CD4-positive, alpha-beta T cell treated with Interleukin-4 for 4 hours (primary cell): ENCODE data around the gene MTCH1.

ENCODE experiments used
- DNase-seq: peaks from one replicate; pipeline ENCODE4 v3.0.0-alpha.2; 2020

MTCH1 gene

DNA sequence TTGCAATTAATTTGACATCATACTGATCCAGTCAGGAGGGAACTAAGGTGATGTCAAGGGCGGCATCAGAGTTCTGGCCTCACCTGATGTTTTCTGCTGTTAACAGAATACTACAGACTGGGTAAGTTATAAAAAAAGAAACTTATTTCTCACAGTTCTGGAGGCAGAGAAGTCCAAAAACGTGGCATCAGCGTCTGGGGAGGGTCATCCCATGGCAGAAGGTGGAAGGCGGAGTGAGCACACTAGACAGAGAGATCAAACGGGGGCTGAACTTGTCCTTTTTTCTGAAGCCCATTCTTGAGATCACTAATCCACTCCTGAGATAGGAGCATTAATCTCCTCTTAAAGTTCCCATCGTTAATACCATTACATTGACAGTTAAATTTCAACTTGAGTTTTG is 3.3 kb upstream of the MTCH1 start:
- no peak for DNase-seq

DNA sequence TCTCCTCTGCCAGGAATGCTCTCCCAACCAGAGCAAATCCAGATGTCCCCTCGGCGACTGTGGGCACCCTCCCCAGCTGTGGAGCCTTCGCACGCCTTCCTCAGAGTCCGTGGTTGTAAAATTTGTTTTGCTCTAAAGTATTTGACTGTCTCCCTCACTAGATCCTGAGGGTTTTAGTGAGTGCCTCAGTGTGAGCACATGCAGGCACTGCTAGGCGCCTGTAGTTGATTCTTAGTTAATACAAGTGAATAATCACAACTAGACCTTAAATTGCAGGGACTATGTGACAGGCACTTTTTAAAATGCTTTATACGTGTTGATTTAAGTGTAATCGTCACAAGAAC is 680 bp upstream of the MTCH1 start:
- no peak for DNase-seq

DNA sequence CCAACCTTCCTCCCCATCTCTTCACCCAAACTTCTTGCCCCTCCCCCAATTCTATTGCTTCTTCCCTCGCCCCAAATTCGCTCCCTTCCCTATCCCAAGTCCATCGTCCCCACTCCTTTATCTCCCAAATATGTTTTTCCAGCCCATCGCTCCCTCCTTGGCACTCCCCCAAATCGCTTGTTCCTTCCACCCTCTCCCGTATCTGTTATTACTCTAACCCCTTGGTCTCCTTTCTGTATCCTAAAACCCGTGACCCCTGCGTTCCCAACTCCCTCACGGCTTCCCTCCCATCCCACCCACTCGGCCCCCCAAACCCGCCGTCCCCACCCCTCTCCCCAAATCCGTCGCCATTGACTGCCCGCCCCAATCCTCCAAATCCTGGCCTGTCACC is 584 bp downstream of the MTCH1 start:
- DNase-seq, result no peak

DNA sequence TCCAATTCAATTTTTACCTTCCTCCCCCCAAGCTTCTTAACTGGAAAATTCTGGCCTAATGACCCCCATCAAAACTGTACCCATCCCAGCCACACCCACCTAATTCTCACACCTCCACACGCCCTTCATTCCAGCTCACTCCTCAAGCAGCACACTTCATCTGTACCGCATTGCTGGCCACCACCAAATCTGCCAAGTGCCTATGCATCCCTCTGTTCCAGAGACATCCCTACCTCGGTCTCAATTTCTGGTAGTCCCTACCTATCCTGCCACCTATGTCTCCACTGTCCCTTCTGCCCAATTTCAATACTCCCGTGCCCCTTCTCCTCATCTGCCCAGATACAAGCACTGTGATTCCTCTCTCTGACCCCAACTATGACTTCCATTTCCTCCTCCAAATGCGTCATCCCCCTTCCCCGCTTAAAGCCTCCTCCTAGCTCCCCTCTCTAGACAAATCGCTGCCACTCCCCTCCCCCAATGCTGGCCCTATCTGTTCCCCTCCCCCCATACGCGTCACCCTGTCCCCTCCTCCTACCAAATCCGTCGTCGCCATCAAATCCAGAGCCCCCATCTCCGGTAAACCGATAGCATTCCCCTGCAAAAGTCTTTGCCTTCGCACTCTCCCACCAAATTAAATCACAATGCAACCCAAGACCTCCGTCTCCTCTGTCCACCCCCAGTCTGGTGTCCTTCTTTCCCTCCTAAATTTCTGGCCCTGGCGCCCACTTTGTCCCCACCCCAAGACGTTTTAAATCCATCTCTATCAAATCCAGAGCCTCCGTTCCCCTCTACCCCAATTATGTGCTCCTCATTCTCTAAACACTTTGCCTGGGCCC is 1.2 kb downstream of the MTCH1 start:
- DNase-seq, result peak; percentile 59

DNA sequence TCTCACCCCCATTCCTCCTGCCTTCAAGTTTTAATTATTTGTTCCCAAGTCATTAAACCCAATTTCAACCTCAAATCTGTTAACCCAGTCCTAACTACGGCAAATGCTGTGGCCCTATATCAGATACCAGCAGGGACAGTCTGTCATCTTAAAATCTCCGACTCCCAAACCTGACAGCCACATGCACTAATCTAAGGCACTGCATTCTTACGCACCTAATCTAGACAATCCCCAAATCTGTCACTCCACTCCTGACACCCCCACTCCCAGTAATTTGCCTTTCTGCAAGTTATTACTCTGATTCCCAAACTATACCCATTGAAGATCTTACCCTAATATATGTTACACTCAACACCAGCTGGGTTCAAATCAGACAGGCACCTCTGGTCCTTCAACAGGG is 2.5 kb downstream of the MTCH1 start:
- DNase-seq, result no peak

DNA sequence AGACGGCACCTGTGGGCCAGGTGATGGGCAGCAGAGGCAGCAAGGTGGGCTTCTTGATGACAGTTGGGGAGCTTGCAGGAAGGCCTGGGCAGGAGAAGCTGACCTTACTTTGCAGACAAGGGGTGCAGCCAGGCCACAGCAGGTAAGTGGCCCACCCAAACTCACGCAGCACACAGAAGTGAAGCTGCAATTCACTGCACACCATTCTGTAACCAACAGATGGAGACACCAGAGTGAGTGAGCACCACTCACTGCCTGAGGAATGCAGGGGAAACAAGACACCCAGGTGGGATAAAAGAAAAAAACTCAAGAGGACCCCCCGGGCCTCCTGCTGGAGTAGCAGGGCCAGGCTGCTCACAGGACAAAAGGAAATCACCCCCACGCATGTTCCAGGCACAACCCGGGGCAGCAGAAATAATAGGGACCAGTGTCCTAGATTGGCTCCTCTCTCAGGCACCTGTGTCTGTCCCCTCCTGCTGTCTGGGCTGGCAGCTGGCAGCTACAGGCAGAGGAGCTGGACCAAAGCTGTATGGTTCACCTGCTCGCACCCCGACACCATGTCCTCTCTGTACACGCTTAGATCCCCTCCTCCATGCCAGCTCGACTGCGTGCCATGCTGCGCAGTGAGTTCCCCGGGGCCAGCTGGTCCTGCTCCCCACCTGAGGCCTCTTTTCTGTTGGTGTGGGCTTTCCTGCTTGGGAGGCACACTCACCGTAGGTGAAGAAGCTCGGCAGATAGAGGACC is 4.9 kb downstream of the MTCH1 start:
- DNase-seq, result no peak

DNA sequence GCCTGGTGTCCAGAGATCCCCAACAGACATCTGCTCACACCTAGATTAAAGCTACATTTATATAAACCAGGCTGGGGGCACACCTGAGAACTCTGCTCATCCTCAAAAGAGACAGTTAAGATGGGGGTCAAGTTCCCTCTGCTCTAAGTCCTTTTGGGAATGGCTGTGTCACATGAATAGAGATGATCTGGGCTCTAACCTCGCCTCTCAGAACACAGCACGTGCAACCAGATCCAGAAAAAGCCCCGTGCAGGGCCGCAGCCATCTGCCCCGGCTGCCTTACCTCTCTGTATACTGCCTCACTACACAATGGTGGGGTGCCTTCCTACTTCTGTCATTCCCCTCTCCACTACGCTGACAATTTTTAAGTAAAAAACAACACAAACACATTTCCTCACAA is 5.9 kb downstream of the MTCH1 start:
- DNase-seq, result no peak

DNA sequence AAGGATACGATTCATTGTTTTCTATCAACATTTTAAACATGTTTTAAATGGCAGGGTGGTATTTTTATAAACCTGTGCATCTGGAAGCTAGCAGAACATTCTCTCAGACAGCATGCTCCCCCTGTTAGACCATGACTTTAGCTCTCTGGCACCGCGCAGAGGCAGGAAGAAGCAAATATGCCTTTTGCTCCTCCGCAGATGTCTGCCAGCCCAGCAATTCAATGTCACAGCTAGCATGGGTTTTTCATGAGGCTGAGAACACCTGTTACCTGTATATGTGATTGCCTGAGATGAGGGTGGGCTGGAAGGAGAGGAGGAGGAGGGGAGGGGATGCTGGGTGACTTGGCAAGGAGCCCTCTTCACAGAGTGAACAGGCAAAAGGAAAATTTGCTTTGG is 6.7 kb downstream of the MTCH1 start:
- peak; percentile 42 for DNase-seq

DNA sequence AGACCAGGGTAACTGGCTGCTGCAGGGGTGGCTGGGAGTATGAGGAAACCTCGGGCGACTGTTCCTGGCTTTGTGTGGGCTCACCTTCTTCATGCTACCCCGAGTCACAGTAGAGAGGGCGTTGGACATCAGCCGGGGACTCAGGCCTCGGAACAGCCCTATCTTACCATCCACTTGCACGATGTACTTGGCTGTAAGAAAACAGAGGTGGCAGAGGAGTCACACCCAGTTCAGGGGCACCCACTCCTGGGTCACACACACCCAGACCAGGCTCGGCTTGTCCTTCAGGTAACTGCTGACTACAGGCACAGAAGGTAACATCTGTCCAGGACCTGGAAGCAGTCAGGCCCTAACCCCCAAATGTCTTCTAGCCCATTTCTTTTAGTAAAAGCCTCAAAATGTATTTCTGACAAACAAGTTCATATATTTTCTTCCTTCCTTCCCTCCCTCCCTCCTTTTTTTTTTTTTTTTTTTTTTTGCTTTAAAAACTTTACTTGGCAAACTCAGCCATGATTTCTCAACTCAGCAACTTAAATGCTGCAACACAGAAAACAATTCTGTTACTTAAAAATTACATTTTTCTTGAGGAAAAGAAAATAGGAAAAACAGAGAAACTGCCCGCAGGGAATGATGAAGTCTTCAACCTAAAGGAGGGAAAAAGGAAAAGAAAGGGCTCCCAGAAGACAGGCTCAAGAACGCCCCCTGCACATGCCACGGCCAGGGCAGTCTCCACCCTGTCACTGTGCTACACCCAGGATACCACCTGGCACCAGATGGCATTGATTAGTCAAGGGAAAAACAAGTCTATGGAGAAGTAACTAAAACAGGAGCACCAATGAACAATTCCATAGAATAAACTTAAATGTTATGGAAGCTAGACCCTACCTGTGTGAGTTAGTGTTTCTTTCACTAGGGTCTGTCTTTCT is 7.3 kb downstream of the MTCH1 start:
- DNase-seq, result no peak

DNA sequence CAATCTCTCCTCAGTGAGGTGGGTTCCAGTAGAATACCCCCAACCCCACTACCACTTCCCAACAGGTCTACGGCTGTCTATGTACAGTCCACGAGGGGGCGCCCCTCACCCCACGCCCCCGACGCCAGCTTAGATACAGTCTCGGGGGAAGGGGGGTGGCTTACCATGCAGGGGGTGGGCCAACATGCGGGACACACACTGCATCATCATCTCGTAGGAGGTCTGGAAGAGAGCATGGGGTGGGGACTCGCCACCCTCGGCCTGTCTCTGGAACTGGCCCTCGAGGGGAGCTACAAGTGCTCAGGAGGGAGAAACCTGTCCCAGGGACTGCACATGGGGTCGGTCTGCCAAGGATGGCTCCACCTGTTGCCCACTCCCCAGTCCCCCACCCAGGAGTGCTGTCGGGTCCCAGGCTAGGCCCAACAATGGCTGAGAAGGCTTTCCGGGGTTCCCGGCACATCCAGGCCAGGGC is 8.5 kb downstream of the MTCH1 start:
- no peak for DNase-seq

DNA sequence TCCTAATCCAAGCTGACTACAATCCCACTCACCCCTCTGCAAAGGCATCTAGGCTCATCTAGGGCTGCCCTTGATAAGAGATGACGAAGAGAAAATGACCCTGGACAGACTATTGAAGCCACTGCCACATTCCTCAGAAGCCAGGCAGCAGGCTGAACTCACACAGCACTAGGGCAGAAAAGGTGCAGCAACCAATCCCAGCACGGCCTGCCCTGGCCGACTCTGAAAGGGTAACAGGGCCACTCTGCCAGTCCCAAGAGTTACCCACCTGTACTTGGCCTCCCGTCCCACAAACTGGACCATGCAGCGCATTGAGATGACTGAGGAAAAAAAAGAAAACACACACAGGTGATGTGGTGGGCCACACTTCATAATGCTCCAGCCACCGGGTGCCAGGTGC is 9.1 kb downstream of the MTCH1 start:
- no peak for DNase-seq

DNA sequence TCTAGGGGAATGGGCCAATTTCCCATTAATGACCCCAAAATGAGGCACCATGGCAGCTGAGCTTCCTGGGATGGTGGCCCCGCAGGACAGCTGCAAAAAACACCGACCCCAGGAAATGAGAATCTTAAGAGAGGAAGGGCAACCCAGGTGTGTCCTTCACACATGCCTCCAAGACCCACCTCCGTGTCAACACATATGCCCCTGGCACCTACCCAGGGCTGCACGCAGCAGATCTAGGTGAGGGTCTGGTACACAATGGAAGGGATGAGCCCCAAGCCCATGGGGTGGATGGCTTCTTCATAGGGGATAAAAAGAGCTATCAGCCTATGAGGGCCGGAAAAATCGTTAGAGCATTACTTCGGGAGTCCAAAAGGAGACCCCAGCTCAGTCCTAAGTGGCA is 9.5 kb downstream of the MTCH1 start:
- no peak for DNase-seq

DNA sequence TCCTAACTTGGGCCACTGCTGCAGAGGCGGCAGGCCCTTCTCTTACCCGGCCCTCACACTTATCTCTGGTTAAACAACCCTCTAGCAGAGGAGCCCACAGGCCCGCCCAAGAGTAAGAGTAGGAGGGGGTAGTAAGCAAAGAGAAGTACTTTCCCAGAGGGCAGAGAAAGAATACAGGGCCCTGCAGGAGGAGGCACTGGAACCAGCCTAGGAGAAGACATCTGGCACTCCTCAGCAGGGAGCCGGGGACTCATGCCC is 10.1 kb downstream of the MTCH1 start:
- no peak for DNase-seq

DNA sequence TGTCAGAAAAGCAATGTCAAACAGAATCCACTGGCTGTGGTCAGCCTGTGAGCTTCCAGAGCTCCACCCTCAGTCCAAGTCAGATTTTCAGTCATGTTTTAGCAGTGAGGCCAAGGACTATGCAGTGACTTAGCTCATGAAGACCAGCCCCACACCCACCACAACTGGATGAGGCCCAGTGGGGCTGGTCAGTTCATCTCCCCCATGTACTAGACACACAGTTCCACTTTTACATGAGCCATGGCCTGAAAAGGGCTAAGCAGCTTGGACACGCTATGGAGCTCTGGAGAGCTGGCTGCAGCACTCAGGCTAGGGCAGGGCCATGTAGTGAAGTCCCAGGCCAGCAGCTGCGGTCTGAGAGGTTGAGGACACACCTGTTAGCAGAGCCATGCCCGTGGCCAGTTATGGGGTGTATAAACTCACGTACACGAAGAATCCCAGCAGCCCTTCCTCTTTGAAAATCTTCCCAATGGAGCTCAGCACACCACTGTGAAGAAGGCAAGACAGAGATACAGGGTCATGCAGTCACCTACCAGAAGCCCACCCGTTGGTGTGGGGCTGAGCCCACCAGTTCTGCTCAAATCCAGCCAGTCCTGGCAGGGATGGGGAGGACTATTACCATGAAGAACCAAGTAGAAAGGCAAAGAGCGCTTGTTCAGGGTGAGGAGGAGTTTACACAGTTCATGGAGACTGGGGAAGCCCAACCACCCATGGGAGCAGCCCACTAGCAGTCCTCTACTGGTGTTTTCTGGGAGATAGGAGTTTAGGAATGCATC is 10.6 kb downstream of the MTCH1 start:
- no peak for DNase-seq

DNA sequence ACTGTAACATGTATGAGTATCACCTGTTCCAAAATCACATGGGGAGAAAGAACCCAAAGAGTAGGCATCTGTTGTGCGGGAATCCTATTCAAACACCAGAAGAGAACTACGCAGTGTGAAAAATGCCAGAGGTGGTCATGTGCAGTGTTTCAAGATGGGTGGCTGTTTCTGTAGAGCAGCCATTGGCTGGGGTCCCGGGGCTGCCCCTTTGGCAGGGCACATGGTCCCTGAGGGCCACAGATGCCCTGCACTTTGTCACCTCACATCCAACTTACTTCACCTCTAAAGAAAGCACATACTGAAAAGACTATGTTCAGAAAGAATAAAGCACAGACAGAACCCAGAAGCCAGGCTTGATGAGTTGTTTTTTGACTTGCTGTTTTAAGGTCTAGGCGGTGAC is 12.3 kb downstream of the MTCH1 start:
- DNase-seq, result no peak

DNA sequence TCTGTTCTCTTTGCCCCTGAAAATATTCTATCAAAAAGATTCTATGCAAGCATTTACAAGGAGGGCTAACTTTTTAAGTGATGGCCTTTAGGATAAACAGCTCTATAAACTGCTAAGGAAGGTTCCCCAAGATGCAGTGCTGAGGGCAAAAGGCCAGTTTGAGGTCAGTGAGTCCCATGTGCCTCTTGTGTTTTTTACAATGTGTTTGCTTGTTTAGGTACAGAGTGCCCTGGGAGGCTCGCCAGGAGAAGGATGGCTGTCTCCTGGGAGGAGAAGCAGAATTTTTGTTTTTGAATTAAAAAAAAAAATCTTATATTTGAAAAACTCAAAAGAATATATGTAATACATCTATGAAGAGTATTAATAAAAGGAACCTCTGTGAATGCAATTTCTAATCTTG is 12.8 kb downstream of the MTCH1 start:
- no peak for DNase-seq

DNA sequence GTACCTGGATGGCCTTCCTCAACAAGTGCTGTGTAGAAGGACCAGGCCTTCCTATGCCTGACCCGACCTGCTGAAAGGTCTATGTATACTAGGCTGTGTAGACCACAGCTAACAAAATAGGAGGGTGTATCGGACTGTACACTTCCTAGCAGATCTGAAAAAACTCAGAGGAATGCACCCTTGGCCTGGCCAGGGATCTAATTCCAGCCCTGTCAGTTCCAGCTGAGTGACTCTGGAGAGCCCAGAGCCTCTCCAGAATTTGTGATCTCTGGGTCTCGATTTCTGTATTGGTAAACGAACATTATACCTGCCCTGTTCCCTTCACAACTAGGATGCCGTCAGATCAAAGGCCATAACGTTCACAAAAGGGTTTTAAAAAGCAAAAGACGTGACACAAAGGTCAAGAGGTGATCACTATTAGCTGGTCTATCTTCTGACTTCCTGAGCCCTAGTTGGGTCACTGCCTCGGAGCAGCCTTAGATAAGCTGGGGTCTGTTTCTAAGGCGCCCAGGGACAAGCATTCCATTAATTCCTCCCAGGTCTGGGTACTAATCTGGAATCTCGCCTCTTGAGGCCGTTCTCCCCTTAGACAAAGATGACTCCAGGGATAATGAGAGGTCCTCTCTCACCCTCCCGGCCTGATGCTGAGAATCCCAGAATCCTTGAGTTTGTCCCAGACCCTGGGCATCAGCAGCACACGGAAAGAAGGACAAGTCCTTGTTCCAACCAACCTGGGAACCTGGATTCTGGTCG is 13.9 kb downstream of the MTCH1 start:
- no peak for DNase-seq

DNA sequence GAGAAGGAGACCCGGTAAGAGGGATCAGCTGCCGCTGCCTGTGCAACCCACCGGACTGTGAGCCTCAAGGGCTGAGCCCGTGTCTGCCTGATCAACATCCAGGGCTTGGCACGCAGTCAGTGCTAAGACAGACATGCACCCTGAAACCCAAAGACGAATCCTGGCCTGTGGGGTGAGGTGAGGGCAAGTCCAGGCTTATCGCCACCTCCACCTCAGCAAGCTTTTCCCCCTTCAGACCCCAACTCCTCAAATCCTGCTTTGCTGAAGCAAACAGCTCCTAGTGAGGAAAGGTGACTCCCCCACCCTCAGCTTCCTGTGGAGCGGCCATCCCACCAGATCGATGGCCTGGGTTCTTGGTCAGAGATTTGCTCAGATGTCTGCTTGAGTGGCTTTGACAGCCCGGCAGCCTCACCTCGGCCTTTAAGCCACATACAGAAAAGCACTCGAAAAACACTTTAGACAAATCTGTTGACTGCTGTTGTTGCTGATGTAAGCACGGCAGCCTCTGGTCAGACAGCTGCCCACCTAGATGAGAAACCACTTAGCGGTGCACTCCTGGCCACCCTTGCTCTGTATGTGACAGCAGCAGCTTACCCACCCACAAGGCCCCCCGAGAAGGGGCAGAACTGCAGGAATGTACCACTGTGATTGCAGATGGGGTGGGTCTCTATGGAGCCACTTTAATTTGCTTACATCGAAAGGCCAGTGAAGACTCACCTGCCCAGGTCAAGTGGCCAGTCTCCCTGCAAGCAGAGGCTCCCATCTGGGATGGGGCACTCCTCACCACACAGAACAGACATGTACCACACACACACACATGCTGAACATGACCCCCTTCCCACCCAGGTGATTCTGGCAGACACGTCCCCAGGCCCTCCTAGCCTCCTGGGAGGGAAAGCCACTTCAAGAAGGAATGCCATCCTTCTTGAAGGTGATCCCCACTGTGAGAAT is 14.8 kb downstream of the MTCH1 start:
- DNase-seq, result no peak

DNA sequence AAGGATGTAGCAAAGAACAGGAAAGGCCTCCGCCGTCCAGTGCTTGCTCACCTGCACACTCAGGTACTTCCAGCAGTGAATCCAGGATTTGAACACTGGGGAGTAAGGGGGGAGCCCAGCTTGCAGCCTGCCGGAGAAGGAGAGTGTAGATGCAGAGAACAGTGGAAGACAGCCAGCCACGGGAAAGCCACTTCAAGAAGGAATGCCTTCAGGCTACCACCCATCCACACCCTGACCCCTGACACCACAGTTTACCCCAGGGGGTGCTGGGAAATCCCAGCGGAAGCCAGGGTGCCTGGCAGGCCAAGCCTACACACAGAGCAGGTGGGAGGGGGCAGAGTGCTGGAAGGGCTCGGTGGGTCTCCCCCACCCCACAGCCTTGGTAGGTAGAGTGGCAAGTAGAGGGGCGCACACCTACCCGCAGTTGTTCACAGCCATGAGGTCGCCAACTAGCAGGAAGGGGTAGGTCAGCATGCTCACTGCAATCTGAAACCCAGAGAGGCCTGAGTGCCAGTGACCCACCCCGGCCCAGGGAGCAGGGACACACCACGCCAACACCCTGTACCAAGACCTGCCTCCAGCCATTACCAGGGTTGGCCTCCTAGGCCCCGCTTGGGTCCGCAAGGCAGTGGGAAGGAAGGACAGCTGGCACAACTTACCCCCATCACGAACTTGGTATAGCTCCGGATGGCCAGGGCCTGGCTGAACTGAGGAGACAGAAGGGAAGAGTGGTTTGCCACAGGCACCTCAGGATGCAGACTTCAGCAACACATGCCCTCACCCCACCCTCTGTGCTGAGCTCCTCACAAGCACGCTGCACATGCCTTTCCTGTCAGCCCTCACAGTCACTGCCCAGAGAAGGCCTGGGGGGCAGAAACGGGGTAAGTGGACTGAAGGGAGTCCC is 15.8 kb downstream of the MTCH1 start:
- DNase-seq, result no peak

DNA sequence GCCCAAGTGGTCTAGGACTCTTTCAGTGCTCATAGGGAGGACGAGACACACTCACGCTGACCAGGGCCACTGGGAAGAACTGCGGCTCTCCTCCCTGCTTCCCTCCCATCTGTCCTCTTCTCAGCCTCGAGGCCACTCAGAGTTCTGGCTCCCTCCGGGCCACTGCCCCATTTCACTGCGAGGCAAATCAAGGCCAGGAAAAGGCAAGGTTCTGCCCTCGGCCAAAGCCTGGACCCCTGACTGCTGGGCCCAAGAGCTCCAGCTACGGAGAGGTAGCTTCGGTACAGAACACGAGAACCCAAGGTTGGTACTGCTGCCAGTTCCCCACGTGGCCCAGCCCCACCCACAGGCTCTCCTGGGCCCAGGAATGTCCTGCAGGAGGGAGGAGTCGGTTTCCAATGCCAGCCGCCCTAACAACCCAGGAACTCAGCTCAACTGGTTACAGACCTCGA is 16.7 kb downstream of the MTCH1 start:
- DNase-seq, result no peak
